Measurements from ENCODE around the gene CENATAC. TPM values are rescaled to one million over a fixed set of nuclear protein-coding genes. Genes with fewer than 3 reads are reported as not detected.

Gene CENATAC
- total and polyA plus RNA-seq, 9 of the 15 experiments (the other 6 are each of a cell fraction or from before 2014, with no cell fraction given), result 2.4 to 25.5 (median 13.7) TPM

GRCh38 chr11:119018074-119018938, 20.4 kb downstream of the CENATAC start, which contains the start of the genes RPS25 and TRAPPC4 (continued):
- TF ChIP-seq FOXA1 (IDR thresholded peaks at IDR 0.05; ENCODE audit: borderline replicate concordance) (no peak), NR4A1 (CRISPR knock-in tag; IDR thresholded peaks at IDR 0.05) (no peak), NR4A1 (tag; IDR thresholded peaks at IDR 0.05) (no peak), HSF4 (CRISPR knock-in tag; IDR thresholded peaks at IDR 0.05; ENCODE audit: borderline replicate concordance) (no peak), NONO (IDR thresholded peaks at IDR 0.05; ENCODE audit: low read depth in 2 of 2, low read length in 1 of 2) (0 out of 4 replicates have a peak, but pooled peaks of 1 of the 2 experiments have one; percentile 10), TEAD4 (IDR thresholded peaks at IDR 0.05; ENCODE audit: low read length) (no peak; the same call in 1 of the 2 replicates), TEAD4 (CRISPR knock-in tag; IDR thresholded peaks at IDR 0.05; ENCODE audit: borderline replicate concordance) (no peak), TOE1 (IDR thresholded peaks at IDR 0.05; ENCODE audit: borderline replicate concordance) (peak; percentile 63; the same call in 1 of the 2 replicates), TOE1 (CRISPR knock-in tag; IDR thresholded peaks at IDR 0.05; ENCODE audit: borderline replicate concordance, low read depth) (0 out of 2 replicates have a peak, but pooled peaks have one; percentile 75), SNAPC5 (CRISPR knock-in tag; IDR thresholded peaks at IDR 0.05) (no peak), TCF3 (CRISPR knock-in tag; IDR thresholded peaks at IDR 0.05) (no peak), ZNF277 (CRISPR knock-in tag; IDR thresholded peaks at IDR 0.05; ENCODE audit: borderline replicate concordance) (no peak), ZNF398 (CRISPR knock-in tag; IDR thresholded peaks at IDR 0.05) (no peak), ZNF639 (CRISPR knock-in tag; conservative IDR thresholded peaks at IDR 0.05 in 1 of 2, IDR thresholded peaks at IDR 0.05 in 1 of 2) (peak in 1 of 2 experiments; percentile 88; a peak in 2 of 4 replicates), BRF1 (IDR thresholded peaks at IDR 0.05; ENCODE audit: borderline replicate concordance, extremely low read depth, insufficient read length) (no peak), ELF2 (CRISPR knock-in tag; IDR thresholded peaks at IDR 0.05) (peak; percentile 86), SOX6 (IDR thresholded peaks at IDR 0.05) (peak; percentile 33), IRF1 (CRISPR knock-in tag; IDR thresholded peaks at IDR 0.05; ENCODE audit: borderline replicate concordance) (no peak), ZNF778 (CRISPR knock-in tag; IDR thresholded peaks at IDR 0.05) (no peak), CREB1 (IDR thresholded peaks at IDR 0.05) (peak; percentile 81), CREB1 (CRISPR knock-in tag; IDR thresholded peaks at IDR 0.05) (peak; percentile 88), MED1 (CRISPR knock-in tag; IDR thresholded peaks at IDR 0.05; ENCODE audit: borderline replicate concordance) (no peak)
